GM12878 (cell line): ENCODE data around the gene LRRC56. TPM values are rescaled to one million over a fixed set of nuclear protein-coding genes. Genes with fewer than 3 reads are reported as not detected.

Experiments used
- ATAC-seq: fragments of 200-7000 bp; cut with Tn5 transposase; 3 replicates; pipeline ENCODE4 v1.9.1; 2020; ENCODE audit warnings: mild to moderate bottlenecking, moderate library complexity
- BruUV-seq: library from RNA; stranded (reverse); fragments of 400-500 nt; replicated peaks from 2 replicates; lab custom pipeline; 2021; lab: Mats Ljungman, UMichigan
- CTCF ChIA-PET: fragments of 300-600 bp; sonication (Branson Sonifier 250); formaldehyde crosslinking; extraction: SDS; loops from one replicate; lab custom pipeline; 2021; ENCODE audit warnings: inconsistent platforms; lab: Yijun Ruan, JAX
- POLR2A ChIA-PET: fragments of 350-600 bp; formaldehyde crosslinking; extraction: SDS; loops from one replicate; lab custom pipeline; 2021; ENCODE audit warnings: inconsistent platforms; lab: Charles Lee
- RAD21 ChIA-PET: fragments of 300-600 bp; sonication (Branson Sonifier 250); formaldehyde crosslinking; loops from one replicate; lab custom pipeline; 2023; ENCODE audit warnings: antibody characterized with exemption; ENCODE audit not compliant: unreplicated experiment; lab: Charles Lee
- SMC1A ChIA-PET: fragments of 300-600 bp; sonication (Branson Sonifier 250); formaldehyde crosslinking; loops from one replicate; lab custom pipeline; 2023; ENCODE audit not compliant: unreplicated experiment, uncharacterized antibody; lab: Charles Lee
- DNase-seq: peaks from one replicate; pipeline ENCODE4 v3.0.0-alpha.2; 2011; ENCODE audit warnings: low read depth, low spot score
- FAIRE-seq: peaks from 3 replicates; lab custom pipeline; 2011; peaks lifted over from hg19 to GRCh38; lab: Jason Lieb, UNC
- H2AFZ ChIP-seq: 2 replicates; pipeline ENCODE4 v1.6.0; 2011; ENCODE audit warnings: low read depth, low read length, control low read depth; ENCODE audit not compliant: control insufficient read depth
- H3K27ac ChIP-seq: 2 replicates; pipeline ENCODE4 v1.5.1; 2011; ENCODE audit warnings: control low read depth; ENCODE audit not compliant: control insufficient read depth, insufficient read depth
- H3K27me3 ChIP-seq, 2 experiments: replicated peaks in 1 of 2; 2 replicates each; pipeline versions ENCODE4 v1.6.0 to v1.6.1; 2011; ENCODE audit warnings: low read length in 1 of 2; ENCODE audit not compliant: control insufficient read depth in 2 of 2, insufficient read depth in 2 of 2
- H3K36me3 ChIP-seq, 2 experiments: 2 replicates each; pipeline ENCODE4 v1.5.1; 2011; ENCODE audit warnings: low read length in 1 of 2; ENCODE audit not compliant: control insufficient read depth in 2 of 2, insufficient read depth in 2 of 2
- H3K4me1 ChIP-seq: 2 replicates; pipeline ENCODE4 v1.6.1; 2011; ENCODE audit warnings: mild to moderate bottlenecking, low read length, moderate library complexity, mixed read lengths; ENCODE audit not compliant: control insufficient read depth, insufficient read depth
- H3K4me2 ChIP-seq: 2 replicates; pipeline ENCODE4 v1.6.0; 2011; ENCODE audit warnings: control low read depth; ENCODE audit not compliant: control insufficient read depth, insufficient read depth
- H3K4me3 ChIP-seq: fragments of 200-600 bp; sonication (generic); 2 replicates; pipeline ENCODE4 v1.5.1; 2016
- H3K79me2 ChIP-seq: 2 replicates; pipeline ENCODE4 v1.6.0; 2011; ENCODE audit warnings: low read length; ENCODE audit not compliant: control insufficient read depth, insufficient read depth
- H3K9ac ChIP-seq: 2 replicates; pipeline ENCODE4 v1.8.0; 2011; ENCODE audit warnings: low read length, control low read depth, mixed read lengths; ENCODE audit not compliant: control insufficient read depth, insufficient read depth
- H3K9me3 ChIP-seq: replicated peaks from 3 replicates; pipeline ENCODE4 v1.5.1; 2011; ENCODE audit warnings: mild to moderate bottlenecking, low read length; ENCODE audit not compliant: control insufficient read depth, insufficient read depth
- H4K20me1 ChIP-seq: 2 replicates; pipeline ENCODE4 v1.6.0; 2011; ENCODE audit not compliant: control insufficient read depth, insufficient read depth
- CHD4 ChIP-seq: fragments of 200-600 bp; sonication (generic); IDR thresholded peaks from 2 replicates; pipeline ENCODE4 v1.6.1; 2016; ENCODE audit warnings: mild to moderate bottlenecking
- ELK1 ChIP-seq: IDR thresholded peaks from 2 replicates; pipeline ENCODE4 v1.6.1; 2012; ENCODE audit warnings: low read depth, low read length, improper control_type of control experiment
- LARP7 ChIP-seq: fragments of 450-650 bp; IDR thresholded peaks from 2 replicates; pipeline ENCODE4 v1.6.1; 2017; ENCODE audit warnings: mild to moderate bottlenecking
- POLR2A ChIP-seq: IDR thresholded peaks from 2 replicates; pipeline ENCODE4 v1.6.1; 2011; ENCODE audit warnings: low read depth, mild to moderate bottlenecking, low read length
- TARDBP ChIP-seq: IDR thresholded peaks from 2 replicates; pipeline ENCODE4 v1.6.1; 2016; ENCODE audit warnings: borderline replicate concordance
- TCF3 ChIP-seq: IDR thresholded peaks from 2 replicates; pipeline ENCODE4 v1.6.1; 2012; ENCODE audit warnings: low read depth, mild to moderate bottlenecking, low read length, borderline replicate concordance; ENCODE audit not compliant: insufficient read depth
- WGBS: methylation state at CpG from one replicate; pipeline ENCODE4 v1.1.6; 2016; ENCODE audit warnings: low lambda C conversion rate; ENCODE audit not compliant: insufficient replicate concordance, insufficient coverage; ENCODE audit errors: missing lambda C conversion rate; 5-methylcytosine and 5-hydroxymethylcytosine counted together
- in situ Hi-C: fragments of 300-500 bp; cut with MboI; formaldehyde crosslinking; loops from 9 replicates; pipeline ENCODE4 v1.14.3; 2018; ENCODE audit warnings: mixed read lengths
- intact Hi-C: fragments of 100-400 bp; cut with micrococcal nuclease; formaldehyde crosslinking; loops from one replicate; pipeline ENCODE4 v1.14.2; 2022; ENCODE audit not compliant: unreplicated experiment
- polyA plus RNA-seq, 11 experiments: library from polyadenylated mRNA; depleted of rRNA in 4 of 11; unstranded in 6 of 11; stranded (reverse) in 5 of 11; fragments of >200 nt; fragmentation: Nextera tagmentation in 4 of 11; fragmentation: Illumina TruSeq in 1 of 11; extraction: Ambion mirVana in 4 of 11; extraction: Trizol in 1 of 11; gene quantifications; 1 replicate in 1 of 11; 2 replicates in 10 of 11; pipeline versions ENCODE4 v1.2.1 to v1.2.3, GENCODE V29; 2011 to 2016; ENCODE audit warnings: inconsistent platforms in 2 of 11, missing spikeins in 2 of 11, low read depth in 1 of 11
- total RNA-seq, 4 experiments: library from RNA; depleted of rRNA in 3 of 4; stranded (reverse); fragments of >200 nt in 3 of 4; fragmentation: Illumina TruSeq in 1 of 4; extraction: Trizol in 1 of 4; gene quantifications; 2 replicates each; pipeline versions ENCODE4 v1.2.1 to v1.2.3, GENCODE V29; 2013 to 2021

LRRC56 gene
- total and polyA plus RNA-seq, 10 of the 15 experiments (the other 5 are each of a cell fraction or from before 2014, with no cell fraction given) = 0.02 to 1.9 (median 0.75) TPM; not detected in 1

DNA sequence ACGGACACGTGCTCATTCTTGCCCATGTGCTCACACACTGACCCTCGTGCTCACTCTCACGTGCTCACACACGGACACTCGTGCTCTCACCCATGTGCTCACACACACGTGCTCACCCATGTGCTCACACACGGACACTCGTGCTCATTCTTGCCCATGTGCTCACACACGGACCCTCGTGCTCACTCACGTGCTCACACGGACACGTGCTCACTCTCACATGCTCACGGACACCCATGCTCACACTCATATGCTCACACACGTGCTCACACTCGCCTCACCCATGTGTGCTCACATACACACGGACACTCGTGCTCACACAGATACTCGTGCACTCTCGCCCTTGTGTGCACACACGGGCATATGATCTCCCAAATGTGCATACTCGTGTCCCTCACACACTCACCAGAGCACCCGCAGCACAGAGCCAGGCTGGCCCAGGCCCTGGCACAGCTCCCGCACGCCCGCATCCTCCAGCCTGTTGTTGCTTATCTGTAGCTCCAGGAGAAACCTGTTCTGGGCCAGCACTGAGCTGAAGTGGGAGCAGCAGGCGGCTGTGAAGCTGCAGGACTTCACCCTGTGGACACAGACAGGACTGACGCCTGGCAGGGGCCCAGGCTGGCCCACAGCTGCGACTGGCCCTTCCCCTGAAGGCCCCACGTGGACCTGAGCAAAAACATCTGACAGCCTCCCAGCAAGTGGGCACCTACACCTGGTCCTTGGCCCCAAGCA lies 39.6 kb upstream of the LRRC56 start:
- Histone ChIP-seq H3K79me2 (peaks cover 1% of the 10 kb centered on the region; the same call in 1 of the 2 replicates), H3K9ac (no peak overlapping the region), H3K36me3 (peaks cover 25 to 53% of the 10 kb centered on the region in 2 experiments), H4K20me1 (no peaks in the 10 kb centered on the region), H3K27ac (no peak overlapping the region), H3K27me3 (no peaks in the 10 kb centered on the region), H3K9me3 (no peaks in the 10 kb centered on the region; the same call in 2 of the 3 replicates), H3K4me2 (no peak overlapping the region), H3K4me1 (peaks cover 7% of the 10 kb centered on the region), H3K4me3 (no peak overlapping the region), H2AFZ (no peak overlapping the region)
- WGBS = 96% methylated on average over 31 of the region's 31 CpGs
- SMC1A ChIA-PET = no interaction called here
- FAIRE-seq (no peak), DNase-seq (no peak), ATAC-seq (no peak)
- no peak for TF ChIP-seq LARP7
- TF ChIP-seq TARDBP = 0 out of 2 replicates have a peak, but pooled peaks have one; percentile 41
- peak; percentile 64; the same call in 1 of the 2 replicates for TF ChIP-seq POLR2A
- TF ChIP-seq ELK1 = no peak
- TF ChIP-seq TCF3 = peak; percentile 43; the same call in 1 of the 2 replicates
- no peak for TF ChIP-seq CHD4
- intact Hi-C loops (no loop called here), in situ Hi-C loops (no loop called here)
- BruUV-seq = no TSS peak
- RAD21 ChIA-PET = no interaction called here
- POLR2A ChIA-PET = no interaction called here
- CTCF ChIA-PET = no interaction called here
